Activated CD4-positive, CD25-positive, alpha-beta regulatory T cell treated with anti-CD3 and anti-CD28 coated beads, Interleukin-2, amount 50 U/mL, for 72 hours (primary cell): ENCODE results near the gene GRPEL2.
"Not testable (repeated sequence)": the region's sequence is repeated elsewhere in the genome, so short reads cannot be mapped to it uniquely, and the experiment has no call there.

Source experiments
- DNase-seq: peaks from one replicate; pipeline ENCODE4 v3.0.0; 2021

Gene GRPEL2

GRCh38 chr5:149379177-149379761 is 34.0 kb downstream of the GRPEL2 start, which contains the start of gene IL17B:
TSS of gene IL17B (minus strand) at chr5:149379292. CDS start at chr5:149379225, 67 bp downstream.
- no peak for DNase-seq

GRCh38 chr5:149379818-149380374 is 34.6 kb downstream of the GRPEL2 start:
- no peak for DNase-seq

GRCh38 chr5:149380466-149381121 is 35.3 kb downstream of the GRPEL2 start:
- DNase-seq = no peak

GRCh38 chr5:149381261-149381985 is 36.1 kb downstream of the GRPEL2 start:
- DNase-seq = no peak

GRCh38 chr5:149381986-149382338 is 36.7 kb downstream of the GRPEL2 start:
- peak; percentile 77 for DNase-seq

- no peak for DNase-seq
Observed at GRCh38 chr5:149382517-149383220, 37.4 kb downstream of the GRPEL2 start.

- DNase-seq = no peak
Observed at GRCh38 chr5:149383399-149383798, 38.1 kb downstream of the GRPEL2 start.

- no peak for DNase-seq
Observed at GRCh38 chr5:149386166-149386565, 40.9 kb downstream of the GRPEL2 start.

GRCh38 chr5:149387081-149387631 is 41.9 kb downstream of the GRPEL2 start:
- no peak for DNase-seq

- DNase-seq = no peak
Observed at GRCh38 chr5:149387982-149388381, 42.7 kb downstream of the GRPEL2 start.

- no peak for DNase-seq
Observed at GRCh38 chr5:149388498-149389190, 43.3 kb downstream of the GRPEL2 start.

GRCh38 chr5:149389552-149390495 is 44.5 kb downstream of the GRPEL2 start:
- no peak for DNase-seq

- not testable (repeated sequence) for DNase-seq
Observed at GRCh38 chr5:149391076-149391475, 45.8 kb downstream of the GRPEL2 start.

GRCh38 chr5:149391524-149391923 is 46.2 kb downstream of the GRPEL2 start:
- DNase-seq = no peak

- no peak for DNase-seq
Observed at GRCh38 chr5:149392718-149393117, 47.4 kb downstream of the GRPEL2 start.

- DNase-seq = not testable (repeated sequence)
Observed at GRCh38 chr5:149394996-149395395, 49.7 kb downstream of the GRPEL2 start.

GRCh38 chr5:149397530-149397929 is 52.2 kb downstream of the GRPEL2 start:
- DNase-seq = no peak

- DNase-seq = not testable (repeated sequence)
Observed at GRCh38 chr5:149398747-149399266, 53.5 kb downstream of the GRPEL2 start.

- DNase-seq = no peak
Observed at GRCh38 chr5:149399775-149400174, 54.5 kb downstream of the GRPEL2 start.

GRCh38 chr5:149400304-149400703 is 55.0 kb downstream of the GRPEL2 start:
- no peak for DNase-seq

- no peak for DNase-seq
Observed at GRCh38 chr5:149401051-149401450, 55.8 kb downstream of the GRPEL2 start.
